AG08396 (cell line): ENCODE data around the gene TLX3.
A peak's percentile ranks its signal among the peaks of the same experiment; 100 is the strongest.
"Not testable (repeated sequence)": the region's sequence is repeated elsewhere in the genome, so short reads cannot be mapped to it uniquely, and the experiment has no call there.

Experiments
- DNase-seq: peaks from one replicate; pipeline ENCODE4 v3.0.0; 2012; ENCODE audit warnings: low spot score, mixed read lengths

TLX3 gene

DNA sequence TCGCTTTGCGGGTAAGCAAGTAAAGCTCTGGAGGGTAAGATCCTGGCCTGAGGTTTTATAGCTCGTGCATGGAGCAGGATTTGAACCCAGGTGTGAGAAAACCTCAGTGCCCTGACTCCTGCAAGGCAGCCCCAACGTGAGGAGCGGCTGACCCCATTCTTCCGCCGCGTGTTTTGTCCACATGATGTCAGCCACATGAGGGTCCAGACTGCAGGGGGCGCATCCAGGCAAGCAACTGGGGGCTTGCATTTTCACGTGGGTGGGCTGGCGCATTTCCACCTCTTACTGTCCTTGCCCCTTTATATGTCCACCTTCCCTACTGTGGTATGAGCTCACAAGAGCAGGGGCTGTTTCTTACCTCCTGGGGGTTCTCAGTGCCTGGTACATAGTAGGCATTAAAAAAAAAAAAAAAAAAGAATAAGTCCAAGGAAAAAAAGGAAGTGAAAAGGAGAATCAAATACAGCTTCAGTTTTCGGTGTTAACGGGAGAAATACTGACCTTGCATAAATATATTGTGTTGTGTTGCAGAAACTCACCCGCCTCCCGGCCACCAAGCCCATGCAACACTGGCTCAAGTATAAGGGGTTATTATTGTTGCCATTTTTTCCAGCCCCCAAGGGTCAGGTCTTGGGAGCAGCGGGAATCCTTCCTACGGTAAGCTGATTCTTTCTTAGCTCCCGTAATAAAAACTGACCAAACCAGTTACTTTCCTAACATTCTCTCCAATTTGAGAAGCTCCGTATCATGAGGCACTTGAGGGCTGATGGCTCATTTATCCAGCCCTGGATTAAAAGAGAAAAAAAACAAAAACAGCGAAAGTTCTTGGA lies 15.0 kb downstream of the TLX3 start:
- no peak for DNase-seq

DNA sequence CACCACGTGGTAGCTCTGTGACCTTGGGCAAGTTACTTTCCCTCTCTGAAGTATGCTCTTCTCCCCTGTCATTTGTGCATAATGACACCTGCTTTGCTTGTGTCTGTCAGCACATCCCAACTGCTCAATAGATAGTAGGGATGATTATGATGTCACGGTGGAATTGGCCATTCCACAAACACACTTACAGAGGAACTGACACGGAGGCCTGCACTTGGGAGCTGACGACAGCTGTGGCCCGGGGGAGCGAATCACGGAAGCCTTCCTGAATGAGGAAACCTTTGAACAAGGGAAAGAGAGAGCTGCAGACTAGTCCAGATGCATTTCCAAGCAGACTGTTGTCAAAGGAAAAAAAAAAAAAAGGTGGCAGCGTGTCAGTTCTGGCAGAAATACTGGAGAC lies 21.0 kb downstream of the TLX3 start:
- no peak for DNase-seq

DNA sequence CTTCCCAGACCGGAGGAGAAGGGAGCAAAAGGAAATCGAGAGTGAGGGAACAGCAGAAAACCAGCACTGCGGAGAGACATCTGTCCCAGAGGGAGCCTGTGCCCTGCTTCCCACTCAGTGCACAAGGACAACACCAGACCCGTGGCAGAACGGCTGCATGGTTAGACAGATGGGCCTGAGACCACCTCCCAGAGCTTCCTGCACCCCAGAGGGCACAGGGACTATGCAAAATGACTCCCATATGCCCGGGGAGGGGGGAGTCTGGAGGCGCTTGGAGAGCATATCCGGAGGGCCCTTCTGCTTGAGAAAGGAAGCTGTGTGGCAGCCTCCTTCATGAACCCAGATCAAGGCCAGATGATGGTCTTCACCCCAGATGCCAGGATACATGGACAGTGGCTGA lies 26.6 kb downstream of the TLX3 start:
- DNase-seq: no peak

DNA sequence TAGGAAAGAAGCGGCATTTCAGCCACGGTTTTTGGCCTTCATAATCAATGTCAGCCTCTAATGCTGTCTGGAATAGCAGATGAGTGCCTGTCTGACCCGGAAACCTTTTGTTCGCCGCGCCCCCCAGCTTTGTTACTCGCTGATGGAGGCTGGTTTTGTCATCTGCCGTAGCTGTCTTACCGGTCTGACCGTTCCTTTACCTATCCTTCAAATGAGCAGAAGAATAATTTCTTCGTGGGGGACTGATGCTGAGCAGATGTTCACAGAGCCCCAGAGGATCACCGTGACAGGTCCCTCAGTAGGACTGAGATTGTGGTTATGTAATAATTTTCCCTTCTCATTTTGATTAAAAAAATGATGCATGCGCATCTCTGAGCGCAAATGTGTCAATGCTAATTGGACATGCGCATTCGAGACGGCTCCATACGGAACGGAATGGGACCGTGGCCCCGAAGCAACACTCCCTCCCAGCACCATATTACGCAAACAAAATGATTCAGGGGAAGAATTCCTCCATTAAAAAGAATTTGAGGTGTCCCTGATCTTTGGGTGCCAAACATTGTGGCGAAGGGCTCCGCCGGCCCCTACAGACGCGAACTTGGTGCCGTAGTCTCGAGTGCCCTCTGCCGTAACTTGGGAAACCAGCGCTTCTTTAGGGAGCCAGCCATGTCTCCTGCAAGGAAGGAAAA lies 27.6 kb downstream of the TLX3 start:
- DNase-seq: peak; percentile 46

DNA sequence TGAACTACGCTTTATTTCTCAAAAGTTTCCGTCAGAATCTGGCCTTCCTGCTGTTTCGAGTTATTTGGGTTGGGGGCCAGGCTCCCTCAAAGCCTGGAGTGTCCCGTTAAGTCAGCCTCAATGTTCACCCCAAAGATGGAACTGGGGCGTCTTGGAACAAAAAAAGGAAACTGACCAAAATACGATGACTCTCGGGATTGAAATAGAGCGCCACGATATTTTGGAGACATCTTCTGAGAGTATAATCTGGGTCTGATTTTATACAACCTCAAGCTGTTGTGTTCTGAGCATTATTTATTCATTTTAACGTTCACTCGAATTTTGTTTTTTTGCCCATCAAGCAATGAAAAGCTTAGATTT lies 28.1 kb downstream of the TLX3 start:
- DNase-seq: no peak

DNA sequence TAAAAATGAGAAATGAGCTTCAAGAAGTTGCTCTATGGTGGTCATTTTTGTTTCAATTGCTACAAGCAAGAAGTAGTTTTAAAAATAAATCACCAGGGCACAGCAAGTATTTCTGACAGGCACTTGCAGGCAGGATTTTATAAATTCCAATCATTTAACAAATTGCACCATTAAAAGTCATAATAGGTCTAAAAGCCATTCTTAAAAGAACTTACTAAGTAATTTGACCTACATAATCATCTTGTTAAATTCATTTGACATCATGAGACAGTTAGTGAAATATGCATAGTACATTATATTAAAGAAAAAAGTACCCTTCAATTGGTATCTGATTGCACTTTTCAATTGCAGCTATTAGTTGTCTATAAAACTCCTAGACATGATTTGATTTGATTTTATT lies 31.0 kb downstream of the TLX3 start:
- no peak for DNase-seq

DNA sequence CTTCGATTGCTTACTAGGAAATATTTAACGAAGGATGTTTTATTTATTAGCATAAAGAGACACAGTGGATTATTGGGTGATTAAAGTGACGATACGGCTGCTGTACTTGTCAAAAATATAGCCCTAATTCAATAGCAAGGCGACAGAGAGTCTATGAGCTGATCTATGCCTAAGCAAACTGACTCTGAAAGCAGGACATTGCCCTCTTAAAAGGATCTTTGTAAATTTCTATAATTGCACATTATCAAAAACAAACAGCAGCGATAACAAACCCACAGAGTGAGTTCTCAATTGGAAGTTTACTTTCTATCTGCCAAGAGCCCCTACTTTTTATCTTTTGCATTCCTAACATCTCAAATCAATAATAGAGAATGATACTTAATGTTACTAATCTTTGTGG lies 31.4 kb downstream of the TLX3 start:
- no peak for DNase-seq

DNA sequence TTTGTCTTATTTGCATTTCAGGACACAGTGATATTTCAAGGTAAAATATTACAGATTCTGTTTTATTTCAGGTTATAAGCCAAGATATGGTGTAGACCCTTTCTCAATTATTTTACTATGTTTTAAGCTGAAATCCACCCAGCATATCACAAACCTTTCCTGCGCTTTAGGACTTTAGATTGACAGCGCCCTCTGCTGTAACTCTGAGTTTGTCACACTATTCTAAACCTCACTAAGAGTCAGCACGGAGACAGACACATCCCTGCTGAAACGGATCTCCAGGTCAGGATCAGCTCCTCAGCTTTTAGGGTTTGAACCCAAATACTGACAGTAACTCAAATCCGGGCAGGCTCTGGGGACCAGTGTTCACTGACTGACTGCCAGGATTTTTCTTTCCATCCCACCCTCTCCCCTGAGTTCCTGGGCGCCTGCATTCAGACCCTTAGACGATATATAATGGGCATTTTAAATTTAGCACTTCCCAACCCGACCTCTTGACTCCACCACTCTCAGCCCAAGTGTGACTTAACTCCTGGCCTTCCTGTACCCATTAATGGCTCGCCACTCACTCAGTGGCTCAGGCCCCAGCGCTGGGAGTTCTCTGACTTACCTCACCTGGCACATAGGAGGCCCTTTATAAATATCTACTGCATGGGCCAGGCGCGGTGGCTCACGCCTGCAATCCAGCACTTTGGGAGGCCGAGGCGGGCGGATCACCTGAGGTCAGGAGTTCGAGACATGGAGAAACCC lies 33.5 kb downstream of the TLX3 start:
- peak; percentile 46 for DNase-seq

DNA sequence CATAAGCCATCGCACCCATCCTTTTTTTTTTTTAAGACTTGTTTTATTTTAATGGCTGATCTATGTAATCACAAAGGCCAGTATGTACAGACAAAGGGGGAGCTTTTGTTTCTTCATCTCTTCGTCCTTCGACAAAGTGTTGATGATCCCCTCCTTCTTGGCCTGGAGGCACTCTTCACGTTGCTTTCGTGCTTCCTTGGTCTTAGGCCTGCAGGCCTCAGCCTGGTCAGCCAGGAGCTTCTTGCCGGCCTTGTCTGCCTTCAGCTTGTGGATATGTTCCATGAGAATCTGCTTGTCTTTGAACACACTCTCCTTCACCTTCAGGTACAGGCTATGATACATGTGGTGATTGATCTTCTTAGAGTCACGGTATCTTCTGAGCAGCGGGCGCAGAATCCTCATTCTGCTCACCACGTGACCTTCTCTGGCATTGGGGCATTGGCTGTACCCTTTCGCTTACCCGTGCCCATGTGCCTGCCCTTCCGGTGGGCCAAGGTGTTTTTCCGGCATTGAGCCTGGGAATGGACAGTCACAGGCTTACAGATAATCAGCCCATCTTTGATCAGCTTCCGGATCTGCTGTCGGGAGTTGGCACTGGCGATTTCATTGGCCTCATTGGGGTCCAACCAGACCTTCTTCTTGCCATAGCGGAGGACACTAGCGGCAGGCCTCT lies 36.0 kb downstream of the TLX3 start:
- no peak for DNase-seq

DNA sequence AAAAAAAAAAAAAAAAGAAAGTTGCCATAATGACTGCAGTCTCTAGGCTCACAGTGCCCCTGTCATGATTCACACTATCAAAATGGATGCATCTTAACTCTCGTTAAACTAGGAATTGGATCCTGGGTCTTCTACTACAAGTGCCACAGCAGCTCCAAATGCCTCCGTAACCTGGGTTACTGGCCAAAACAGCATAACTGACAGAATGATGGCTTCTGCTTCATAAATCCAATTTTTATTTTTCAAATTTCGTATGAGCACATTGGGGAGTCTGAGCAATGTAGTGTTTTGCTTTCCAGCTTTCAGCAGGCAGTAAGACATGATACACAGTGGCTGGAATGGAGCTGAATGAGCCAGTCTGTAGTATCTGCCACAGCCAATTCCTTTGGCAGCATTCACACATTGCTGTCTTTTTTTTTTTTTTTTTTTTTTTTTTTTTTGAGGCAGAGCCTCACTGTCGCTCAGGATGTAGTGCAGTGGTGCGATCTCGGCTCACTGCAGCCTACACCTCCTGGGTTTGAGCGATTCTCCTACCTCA lies 42.6 kb downstream of the TLX3 start:
- no peak for DNase-seq

DNA sequence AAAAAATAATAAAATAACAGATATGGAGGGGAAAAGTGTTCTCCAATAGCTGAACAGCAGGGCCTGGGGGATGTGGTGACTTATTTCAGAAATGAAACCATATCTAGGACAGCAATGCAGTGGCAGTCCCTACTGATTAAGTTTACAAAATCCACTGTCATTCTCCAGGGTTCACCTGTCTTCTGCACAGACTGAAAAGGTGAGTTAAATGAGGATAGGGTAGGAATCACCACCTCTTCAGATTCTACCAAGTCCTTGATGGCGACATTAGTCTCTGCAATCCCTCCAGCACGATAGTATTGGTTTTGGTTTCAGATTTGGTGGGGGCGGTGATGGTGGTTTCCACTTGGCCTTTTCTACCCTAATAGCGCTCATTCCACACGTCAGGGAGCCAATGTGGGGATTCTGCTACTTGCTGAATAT lies 46.3 kb downstream of the TLX3 start:
- DNase-seq: no peak

DNA sequence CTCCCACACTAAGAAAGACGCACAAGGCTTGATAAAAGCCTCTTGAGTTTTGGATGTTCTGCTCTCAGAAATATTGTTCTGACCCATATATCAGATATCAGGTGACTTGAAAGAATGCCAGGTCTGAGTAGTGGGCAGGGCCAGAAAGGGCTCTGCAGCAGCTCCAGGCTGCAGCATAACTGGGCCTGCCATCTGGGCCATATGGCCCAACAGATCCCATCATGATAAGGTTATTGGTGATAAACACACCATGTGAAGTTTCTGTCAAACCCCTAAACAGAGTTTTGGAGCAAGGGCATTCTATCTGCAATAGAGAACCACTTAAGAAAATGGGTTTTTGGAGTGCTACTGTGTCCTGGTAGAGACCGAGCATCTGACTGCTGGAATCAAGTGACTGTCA lies 48.8 kb downstream of the TLX3 start:
- DNase-seq: no peak

DNA sequence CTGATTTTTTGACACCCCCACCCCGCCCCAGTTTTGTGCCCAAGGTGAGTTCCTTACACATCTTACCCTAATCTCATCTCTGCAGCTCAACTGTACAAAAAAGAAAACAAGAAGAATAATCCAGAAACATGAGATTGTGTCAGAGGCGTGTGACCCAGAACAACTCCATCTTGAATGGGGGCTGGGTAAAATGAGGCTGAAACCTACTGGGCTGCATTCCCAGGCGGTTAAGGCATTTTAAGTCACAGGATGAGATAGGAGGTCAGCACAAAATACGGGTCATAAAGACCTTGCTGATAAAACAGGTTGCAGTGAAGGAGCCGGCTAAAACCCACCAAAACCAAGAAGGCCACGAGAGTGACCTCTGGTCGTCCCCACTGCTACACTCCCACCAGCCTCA lies 52.1 kb downstream of the TLX3 start:
- DNase-seq: not testable (repeated sequence)
